PC-9 (cell line): Measurements from ENCODE around the gene SYNE1.
"Not testable (repeated sequence)": the region's sequence is repeated elsewhere in the genome, so short reads cannot be mapped to it uniquely, and the experiment has no call there.

ENCODE experiments used
- EZH2 ChIP-seq: fragments of 200-600 bp; sonication (generic); IDR thresholded peaks from 2 replicates; pipeline ENCODE4 v1.8.0; 2017; ENCODE audit warnings: antibody characterized with exemption, low read depth
- TF ChIP-seq, protein P1 (sequence below): fragments of 200-600 bp; sonication (generic); conservative IDR thresholded peaks from 2 replicates; pipeline ENCODE4 v1.6.1; 2017; ENCODE audit warnings: mixed run types, antibody characterized with exemption, mild to moderate bottlenecking, moderate library complexity

DNA sequence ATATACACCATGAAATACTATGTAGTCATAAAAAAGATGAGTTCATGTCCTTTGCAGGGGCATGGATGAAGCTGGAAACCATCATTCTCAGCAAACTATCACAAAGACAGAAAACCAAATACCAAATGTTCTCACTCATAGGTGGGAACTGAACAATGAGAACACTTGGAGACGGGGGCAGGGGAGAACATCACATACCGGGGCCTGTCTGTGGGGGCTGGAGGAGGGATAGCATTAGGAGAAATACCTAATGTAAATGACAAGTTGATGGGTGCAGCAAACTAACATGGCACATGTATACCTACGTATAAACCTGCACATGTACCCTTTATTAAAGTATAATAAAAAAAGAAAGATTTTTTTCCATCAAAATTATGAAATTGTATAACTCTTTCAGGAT lies 22.4 kb downstream of the SYNE1 start:
- TF ChIP-seq EZH2: not testable (repeated sequence)
- TF ChIP-seq, protein P1, sequence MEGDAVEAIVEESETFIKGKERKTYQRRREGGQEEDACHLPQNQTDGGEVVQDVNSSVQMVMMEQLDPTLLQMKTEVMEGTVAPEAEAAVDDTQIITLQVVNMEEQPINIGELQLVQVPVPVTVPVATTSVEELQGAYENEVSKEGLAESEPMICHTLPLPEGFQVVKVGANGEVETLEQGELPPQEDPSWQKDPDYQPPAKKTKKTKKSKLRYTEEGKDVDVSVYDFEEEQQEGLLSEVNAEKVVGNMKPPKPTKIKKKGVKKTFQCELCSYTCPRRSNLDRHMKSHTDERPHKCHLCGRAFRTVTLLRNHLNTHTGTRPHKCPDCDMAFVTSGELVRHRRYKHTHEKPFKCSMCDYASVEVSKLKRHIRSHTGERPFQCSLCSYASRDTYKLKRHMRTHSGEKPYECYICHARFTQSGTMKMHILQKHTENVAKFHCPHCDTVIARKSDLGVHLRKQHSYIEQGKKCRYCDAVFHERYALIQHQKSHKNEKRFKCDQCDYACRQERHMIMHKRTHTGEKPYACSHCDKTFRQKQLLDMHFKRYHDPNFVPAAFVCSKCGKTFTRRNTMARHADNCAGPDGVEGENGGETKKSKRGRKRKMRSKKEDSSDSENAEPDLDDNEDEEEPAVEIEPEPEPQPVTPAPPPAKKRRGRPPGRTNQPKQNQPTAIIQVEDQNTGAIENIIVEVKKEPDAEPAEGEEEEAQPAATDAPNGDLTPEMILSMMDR: not testable (repeated sequence)
